RWPE1 (cell line): Measurements from ENCODE around the gene SERPINF2.
"Not testable (repeated sequence)": the region's sequence is repeated elsewhere in the genome, so short reads cannot be mapped to it uniquely, and the experiment has no call there.

Experiments used
- CTCF ChIA-PET: fragments of 350-600 bp; sonication (Branson Sonifier 250); formaldehyde crosslinking; extraction: SDS; loops from one replicate; lab custom pipeline; 2021; lab: Yijun Ruan, JAX
- POLR2A ChIA-PET: fragments of 400-600 bp; formaldehyde crosslinking; extraction: SDS; loops from one replicate; lab custom pipeline; 2020; ENCODE audit warnings: antibody characterized with exemption; ENCODE audit not compliant: low non-redundant PET; lab: Yijun Ruan, JAX
- DNase-seq: peaks from one replicate; pipeline ENCODE4 v3.0.0; 2012; ENCODE audit warnings: low spot score
- H3K27ac ChIP-seq: fragments of 450-650 bp; 2 replicates; pipeline ENCODE4 v1.5.1; 2017
- TF ChIP-seq, protein P1 (sequence below): fragments of 450-650 bp; conservative IDR thresholded peaks from 2 replicates; pipeline ENCODE4 v1.5.1; 2017; ENCODE audit warnings: low read depth, mild to moderate bottlenecking

The SERPINF2 gene

DNA sequence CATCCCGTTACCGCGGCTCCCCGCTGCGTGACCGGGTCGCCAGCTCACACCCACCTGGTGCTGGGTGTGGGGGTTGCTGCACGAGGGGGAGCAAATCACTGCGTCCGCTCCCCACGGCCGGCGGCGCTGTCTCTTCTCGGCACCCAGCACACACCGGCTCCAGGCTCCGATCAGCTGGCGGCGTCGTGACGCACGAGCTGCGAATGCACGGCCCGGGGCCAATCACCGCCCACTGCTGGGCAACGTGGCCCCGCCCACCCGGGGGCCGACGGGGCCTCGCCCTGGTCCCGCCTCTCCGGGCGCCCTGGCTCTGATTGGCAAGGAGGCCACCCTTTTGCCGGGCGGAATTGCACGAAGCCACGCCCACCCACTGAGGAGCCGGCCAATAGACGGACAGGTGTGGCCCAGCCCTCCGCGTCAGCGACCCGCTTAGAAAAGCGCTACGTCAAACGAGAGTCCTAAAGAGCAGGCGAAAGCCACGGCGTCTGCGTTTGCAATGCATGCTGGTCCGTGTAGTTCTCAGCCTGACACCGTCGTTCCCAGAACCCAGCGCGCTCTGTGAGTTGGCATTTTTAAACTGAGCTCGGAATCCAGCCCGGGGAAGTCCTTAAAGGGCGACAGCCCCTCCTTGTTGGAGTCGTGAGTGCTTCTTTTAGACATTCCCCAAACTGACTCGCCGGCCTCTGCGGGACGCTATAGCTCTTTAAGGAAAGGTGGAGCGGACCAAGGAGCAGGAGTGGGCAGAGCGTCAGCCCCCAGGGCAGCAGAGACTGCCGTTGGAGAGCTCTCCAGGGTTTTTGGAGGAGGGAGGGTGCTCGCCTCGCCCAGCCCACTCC, 26.4 kb upstream of the SERPINF2 start:
- ChIA-PET POLR2A (interaction anchor here (0.5 to 2.2 kb wide), 4 partner anchors 32 to 190 kb away, joined by 3 to 7 read pairs (median 4); partner anchors contain the start of genes PRPF8, RPA1 and SMYD4), CTCF (interaction anchor here (1.0 kb wide), 1 partner anchor 149 kb away, joined by 3 read pairs; no protein-coding TSS in a partner anchor)
- TF ChIP-seq, protein P1, sequence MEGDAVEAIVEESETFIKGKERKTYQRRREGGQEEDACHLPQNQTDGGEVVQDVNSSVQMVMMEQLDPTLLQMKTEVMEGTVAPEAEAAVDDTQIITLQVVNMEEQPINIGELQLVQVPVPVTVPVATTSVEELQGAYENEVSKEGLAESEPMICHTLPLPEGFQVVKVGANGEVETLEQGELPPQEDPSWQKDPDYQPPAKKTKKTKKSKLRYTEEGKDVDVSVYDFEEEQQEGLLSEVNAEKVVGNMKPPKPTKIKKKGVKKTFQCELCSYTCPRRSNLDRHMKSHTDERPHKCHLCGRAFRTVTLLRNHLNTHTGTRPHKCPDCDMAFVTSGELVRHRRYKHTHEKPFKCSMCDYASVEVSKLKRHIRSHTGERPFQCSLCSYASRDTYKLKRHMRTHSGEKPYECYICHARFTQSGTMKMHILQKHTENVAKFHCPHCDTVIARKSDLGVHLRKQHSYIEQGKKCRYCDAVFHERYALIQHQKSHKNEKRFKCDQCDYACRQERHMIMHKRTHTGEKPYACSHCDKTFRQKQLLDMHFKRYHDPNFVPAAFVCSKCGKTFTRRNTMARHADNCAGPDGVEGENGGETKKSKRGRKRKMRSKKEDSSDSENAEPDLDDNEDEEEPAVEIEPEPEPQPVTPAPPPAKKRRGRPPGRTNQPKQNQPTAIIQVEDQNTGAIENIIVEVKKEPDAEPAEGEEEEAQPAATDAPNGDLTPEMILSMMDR, result no peak
- DNase-seq, result peak; percentile 100
- peak overlapping the region; percentile 99 for H3K27ac ChIP-seq

- POLR2A ChIA-PET, result interaction anchor here (0.5 to 2.2 kb wide), 6 partner anchors 11 to 112 kb away, joined by 3 to 8 read pairs (median 4); partner anchors contain the start of genes PRPF8, RPA1 and SMYD4
- TF ChIP-seq, protein P1, result no peak
- H3K27ac ChIP-seq, result peak overlapping the region; percentile 99
- CTCF ChIA-PET, result interaction anchor here (0.6 to 1.0 kb wide), 2 partner anchors 148 to 309 kb away, joined by 3 read pairs; no protein-coding TSS in a partner anchor
- peak; percentile 98 for DNase-seq
Measured at GRCh38 chr17:1716912-1717695, 25.6 kb upstream of the SERPINF2 start.

DNA sequence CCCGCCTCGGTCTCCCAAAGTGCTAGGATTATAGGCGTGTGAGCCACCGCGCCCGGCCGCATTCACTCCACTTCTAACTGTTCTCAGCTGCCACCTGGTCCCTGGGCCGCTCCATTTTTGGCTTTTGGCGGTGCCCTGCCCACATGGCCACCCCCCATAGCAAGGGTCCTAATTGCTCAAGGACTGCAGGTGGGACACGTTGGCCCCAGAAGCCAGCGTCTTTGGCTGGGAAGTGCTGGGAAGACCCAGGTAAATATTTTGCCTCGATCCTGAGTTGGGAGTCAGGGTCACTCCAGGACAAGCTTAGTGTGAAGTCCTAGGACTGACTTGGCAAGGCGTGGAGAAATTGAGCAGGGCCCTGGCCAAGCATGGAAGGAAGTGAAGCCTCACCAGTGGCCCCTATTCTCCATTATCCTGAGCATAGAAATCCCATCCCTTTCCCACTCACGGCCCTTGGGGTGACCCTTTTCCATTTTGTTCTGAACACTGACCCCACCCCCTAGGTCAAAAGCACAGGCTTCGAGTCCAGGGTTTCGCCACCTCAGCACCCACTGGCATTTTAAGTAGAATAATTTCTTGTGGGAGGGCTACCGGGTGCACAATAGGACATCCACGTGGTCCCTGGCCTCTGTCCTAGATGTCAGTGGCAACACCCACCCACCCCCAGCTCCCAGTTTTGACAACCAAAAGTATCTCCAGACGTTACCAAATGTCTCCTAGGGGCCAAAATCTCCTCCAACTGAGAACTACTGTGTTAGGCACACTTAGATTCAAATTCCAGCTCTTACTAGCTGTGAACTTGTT, 24.1 kb upstream of the SERPINF2 start:
- DNase-seq, result no peak
- TF ChIP-seq, protein P1, result no peak
- ChIA-PET POLR2A (interaction anchor here (0.7 kb wide), 1 partner anchor 50 kb away, joined by 7 read pairs; no protein-coding TSS in a partner anchor), CTCF (interaction anchor here (0.6 kb wide), 1 partner anchor 551 kb away, joined by 3 read pairs; no protein-coding TSS in a partner anchor)
- peak overlapping the region; percentile 99 for H3K27ac ChIP-seq

DNA sequence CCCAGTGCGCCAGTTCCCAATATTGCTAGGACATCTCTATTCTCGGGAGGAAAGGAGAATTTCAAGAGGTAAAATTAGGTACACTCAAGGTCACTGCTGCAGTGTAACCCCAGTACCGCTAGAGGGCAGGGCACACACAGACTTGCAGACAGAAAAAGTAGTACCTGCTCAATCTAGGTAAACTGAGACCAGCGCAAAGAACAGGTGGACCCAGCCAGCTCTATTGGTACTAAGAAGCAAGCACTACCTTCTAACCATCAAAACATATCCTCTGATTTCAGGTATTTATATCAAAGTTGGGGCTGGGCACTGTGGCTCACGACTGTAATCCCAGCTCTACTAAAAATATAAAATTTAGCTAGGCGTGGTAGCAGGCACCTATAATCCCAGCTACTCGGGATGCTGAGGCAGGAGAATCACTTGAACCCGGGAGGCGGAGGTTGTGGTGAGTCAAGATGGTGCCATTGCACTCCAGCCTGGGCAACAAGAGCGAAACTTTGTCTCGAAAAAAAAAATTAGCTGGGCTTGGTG, 21.8 kb upstream of the SERPINF2 start:
- TF ChIP-seq, protein P1, result peak; percentile 97
- peak overlapping the region; percentile 99 for H3K27ac ChIP-seq
- DNase-seq, result no peak
- ChIA-PET CTCF (interaction anchor here (0.6 to 1.6 kb wide), 10 partner anchors 10 to 305 kb away, joined by 3 to 7 read pairs (median 4); no protein-coding TSS in a partner anchor), POLR2A (no interaction called here)

DNA sequence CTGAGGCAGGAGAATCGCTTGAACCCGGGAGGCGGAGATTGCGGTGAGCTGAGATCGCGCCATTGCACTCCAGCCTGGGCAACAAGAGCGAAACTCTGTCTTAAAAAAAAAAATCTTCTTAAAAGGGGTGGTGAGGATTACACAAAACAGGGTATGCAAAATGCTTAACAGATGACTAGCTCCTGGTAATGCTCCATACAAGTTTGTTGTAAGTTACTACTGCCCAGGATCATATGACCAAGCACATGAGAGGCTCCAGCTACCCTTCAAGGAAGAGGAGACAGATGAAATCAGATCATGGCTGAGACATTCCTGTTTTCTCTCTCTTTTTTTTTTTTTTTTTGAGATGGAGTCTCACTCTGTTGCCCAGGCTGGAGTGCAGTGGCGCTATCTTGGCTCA, 20.6 kb upstream of the SERPINF2 start:
- CTCF ChIA-PET, result interaction anchor here (1.2 to 1.6 kb wide), 2 partner anchors 48 to 62 kb away, joined by 3 to 6 read pairs; no protein-coding TSS in a partner anchor
- DNase-seq, POLR2A ChIA-PET: not testable (repeated sequence)
- peak overlapping the region; percentile 99 for H3K27ac ChIP-seq

DNA sequence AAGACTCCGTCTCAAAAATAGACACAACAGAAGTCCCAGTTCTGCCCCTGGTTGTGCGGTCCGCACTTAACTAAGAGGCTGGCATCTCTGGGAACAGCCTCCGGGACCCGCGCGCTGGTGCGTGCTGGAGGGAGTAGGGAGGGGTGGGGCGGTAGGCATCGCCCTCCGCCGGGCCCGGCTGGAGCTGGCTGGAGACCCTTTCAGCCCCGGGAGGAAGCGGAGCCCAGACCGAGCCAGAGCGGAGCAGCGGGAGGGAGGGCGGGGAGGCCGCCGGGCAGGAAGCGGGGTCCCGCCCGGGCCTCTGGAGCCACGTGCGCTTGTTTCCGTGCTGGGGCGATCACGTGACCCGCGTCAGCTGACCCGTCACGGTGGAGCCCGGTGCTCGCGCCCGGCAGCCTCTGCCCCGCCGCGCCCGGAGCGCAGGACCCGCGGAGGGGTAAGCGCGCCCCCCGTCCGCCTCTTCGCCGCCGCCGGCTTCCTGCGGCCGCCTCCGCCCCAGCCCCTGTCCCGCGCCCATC, 18.3 kb upstream of the SERPINF2 start, which contains the start of gene WDR81:
WDR81 (plus strand) TSS at position 354 of the 518 bp plus-strand sequence. CDS start 256 bp downstream, outside the sequence.
- peak; percentile 77 for DNase-seq
- CTCF ChIA-PET, result interaction anchor here (0.7 kb wide), 1 partner anchor 105 kb away, joined by 4 read pairs; no protein-coding TSS in a partner anchor
- TF ChIP-seq, protein P1, result no peak
- peak within 1 kb of the TSS; percentile 99 for H3K27ac ChIP-seq
- POLR2A ChIA-PET, result no interaction called here
